Measurements from ENCODE around the gene TPTE2. TPM values are rescaled to one million over a fixed set of nuclear protein-coding genes. Genes with fewer than 3 reads are reported as not detected.
"Not testable (repeated sequence)": the region's sequence is repeated elsewhere in the genome, so short reads cannot be mapped to it uniquely, and the experiment has no call there.

The TPTE2 gene
- total RNA-seq, 1 experiment from 2014 or later = not detected

- no peak for DNase-seq (ENCODE audit: extremely low read depth, low read depth)
These were observed 10.9 kb upstream of the TPTE2 start for GRCh38 chr13:19572280-19572679.

GRCh38 chr13:19567820-19568534 is 6.6 kb upstream of the TPTE2 start:
- no peak for DNase-seq (ENCODE audit: extremely low read depth, low read depth)

- DNase-seq (ENCODE audit: extremely low read depth, low read depth) = no peak
These were observed 253 bp upstream of the TPTE2 start for GRCh38 chr13:19561585-19561984.

GRCh38 chr13:19560672-19561071 is 660 bp downstream of the TPTE2 start:
- DNase-seq (ENCODE audit: extremely low read depth, low read depth) = not testable (repeated sequence)

GRCh38 chr13:19559739-19560138 is 1.6 kb downstream of the TPTE2 start:
- not testable (repeated sequence) for DNase-seq (ENCODE audit: extremely low read depth, low read depth)

GRCh38 chr13:19557287-19557686 is 4.0 kb downstream of the TPTE2 start:
- DNase-seq (ENCODE audit: extremely low read depth, low read depth) = not testable (repeated sequence)

- DNase-seq (ENCODE audit: extremely low read depth, low read depth) = not testable (repeated sequence)
These were observed 12.1 kb downstream of the TPTE2 start for GRCh38 chr13:19549245-19549644.

GRCh38 chr13:19525634-19526033 is 35.7 kb downstream of the TPTE2 start:
- DNase-seq (ENCODE audit: extremely low read depth, low read depth) = not testable (repeated sequence)

GRCh38 chr13:19519049-19519448 is 42.3 kb downstream of the TPTE2 start:
- DNase-seq (ENCODE audit: extremely low read depth, low read depth) = no peak

GRCh38 chr13:19507623-19508022 is 53.7 kb downstream of the TPTE2 start:
- not testable (repeated sequence) for DNase-seq (ENCODE audit: extremely low read depth, low read depth)

GRCh38 chr13:19460126-19460525 is 101.2 kb downstream of the TPTE2 start:
- DNase-seq (ENCODE audit: extremely low read depth, low read depth) = not testable (repeated sequence)

- not testable (repeated sequence) for DNase-seq (ENCODE audit: extremely low read depth, low read depth)
These were observed 122.2 kb downstream of the TPTE2 start for GRCh38 chr13:19439056-19439686.

GRCh38 chr13:19437780-19438179 is 123.6 kb downstream of the TPTE2 start:
- DNase-seq (ENCODE audit: extremely low read depth, low read depth) = not testable (repeated sequence)

- DNase-seq (ENCODE audit: extremely low read depth, low read depth) = not testable (repeated sequence)
These were observed 139.1 kb downstream of the TPTE2 start for GRCh38 chr13:19422236-19422635.

- DNase-seq (ENCODE audit: extremely low read depth, low read depth) = not testable (repeated sequence)
These were observed 148.8 kb downstream of the TPTE2 start for GRCh38 chr13:19412494-19412893.

GRCh38 chr13:19382746-19383511 is 178.4 kb downstream of the TPTE2 start:
- not testable (repeated sequence) for DNase-seq (ENCODE audit: extremely low read depth, low read depth)

- DNase-seq (ENCODE audit: extremely low read depth, low read depth) = no peak
These were observed 179.2 kb downstream of the TPTE2 start for GRCh38 chr13:19382111-19382510.

Data from NCI-H460 (cell line).